Activated CD8-positive, alpha-beta memory T cell treated with anti-CD3 and anti-CD28 coated beads, Interleukin-2, amount 50 U/mL, for 1 hour (primary cell): Measurements from ENCODE around the gene PDGFA.

ENCODE experiments used
- DNase-seq: peaks from one replicate; pipeline ENCODE4 v3.0.0-alpha.2; 2020; ENCODE audit errors: extremely low read depth

PDGFA gene

DNA sequence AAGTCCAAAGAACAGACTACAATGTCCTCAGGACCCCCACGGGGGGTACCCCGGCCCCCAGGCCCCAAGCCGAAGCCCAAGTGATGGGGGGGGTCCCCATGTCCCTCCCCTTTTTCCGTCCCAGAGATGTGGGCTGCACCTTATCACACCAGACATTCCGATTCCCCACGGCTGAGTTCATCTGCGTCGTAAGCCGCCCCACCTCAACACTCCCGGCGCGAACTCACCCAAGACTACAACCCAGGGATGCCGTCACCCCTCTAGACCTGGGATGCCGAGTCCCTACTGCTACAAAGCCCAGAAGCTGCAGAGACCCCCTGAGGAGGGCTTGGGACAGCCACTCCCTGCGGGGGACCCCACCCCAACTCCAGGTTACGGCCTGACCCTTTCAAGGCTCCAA, 14.5 kb downstream of the PDGFA start:
- DNase-seq, result no peak

DNA sequence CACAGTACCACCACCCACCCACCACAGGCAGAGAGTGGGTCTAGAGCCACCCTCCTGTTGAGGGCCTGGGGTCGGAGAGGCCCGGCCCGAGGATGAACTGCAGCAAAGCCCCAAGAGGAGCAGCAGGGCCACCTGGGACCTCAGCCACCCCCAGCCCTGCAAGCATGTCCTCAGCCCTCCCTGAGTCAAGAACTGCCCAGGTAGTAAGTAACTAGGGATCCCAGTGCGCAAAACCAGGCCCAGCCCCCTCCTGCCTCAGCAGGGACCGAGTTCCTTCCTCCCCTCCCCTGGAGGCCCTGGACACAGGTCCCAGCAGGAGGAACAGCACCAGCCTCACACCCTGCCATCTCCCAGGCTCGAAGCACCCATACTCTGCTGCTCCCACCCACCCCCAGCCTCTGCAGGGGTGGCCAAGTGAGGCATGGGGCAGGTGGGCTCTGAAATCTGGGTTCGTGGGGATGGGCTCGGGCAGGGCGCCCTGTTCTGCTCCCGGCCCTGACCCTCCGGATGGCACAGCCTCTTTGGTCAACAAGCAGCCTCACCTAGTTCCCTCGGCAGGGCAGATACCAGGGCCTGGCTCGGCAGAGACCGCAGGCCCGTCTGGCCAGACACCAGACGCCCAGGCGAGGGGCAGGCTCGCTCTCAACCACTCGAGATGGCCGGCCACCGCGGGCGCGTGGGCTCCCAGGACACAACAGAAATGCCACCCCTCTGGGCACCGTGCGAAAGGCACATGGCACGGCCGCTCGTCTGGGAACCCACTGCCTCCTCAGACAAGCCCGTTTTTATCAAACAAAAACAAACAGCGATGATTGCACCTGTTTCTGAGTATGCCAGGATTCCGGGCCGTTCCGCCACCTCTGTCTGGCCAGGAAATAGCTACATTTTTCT, 15.2 kb downstream of the PDGFA start:
- no peak for DNase-seq

DNA sequence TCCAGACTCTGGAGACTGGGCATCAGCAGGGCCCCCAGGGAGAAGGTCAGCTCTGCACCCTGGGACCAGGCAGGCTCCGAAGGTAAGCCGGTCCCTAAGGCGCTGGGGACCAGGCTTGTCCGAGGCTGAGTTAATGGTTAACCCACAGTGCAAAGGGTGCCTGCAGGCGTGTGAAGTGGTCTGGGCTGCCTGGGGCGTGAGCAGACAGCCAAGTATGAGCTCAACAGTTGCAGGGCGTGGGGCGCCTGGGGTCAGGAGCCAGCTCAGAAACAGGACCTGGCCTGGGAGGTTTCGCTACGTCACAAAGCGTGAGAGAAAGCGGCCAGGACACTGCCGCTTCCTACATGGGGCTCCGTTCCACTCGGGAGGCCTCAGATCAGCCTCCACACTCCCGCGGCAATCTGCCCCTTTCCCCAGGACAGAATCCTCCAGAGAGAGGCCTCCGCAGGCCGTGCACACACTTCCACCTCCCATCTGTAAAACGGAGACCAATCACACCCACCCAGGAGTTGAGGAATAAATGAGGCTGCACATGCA, 16.0 kb downstream of the PDGFA start:
- no peak for DNase-seq

DNA sequence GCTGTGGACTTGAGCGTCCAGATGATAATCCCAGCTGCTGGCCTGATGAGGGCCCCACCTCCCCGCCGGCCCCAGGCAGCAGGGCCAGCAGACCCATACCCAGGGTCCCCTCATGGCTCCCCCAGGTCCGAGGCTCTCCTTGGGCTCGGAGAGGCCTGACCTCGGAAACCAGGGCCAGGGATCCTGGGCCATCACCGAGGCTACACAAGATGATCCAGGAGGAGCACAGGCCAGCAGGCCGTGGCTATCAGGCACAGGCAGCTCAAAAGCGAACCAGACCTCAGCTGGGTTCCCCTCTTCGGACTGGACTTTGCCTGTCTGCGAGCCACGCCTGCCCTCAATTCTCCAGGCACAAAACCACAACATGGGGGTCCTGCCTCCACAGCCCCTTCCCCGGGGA, 17.4 kb downstream of the PDGFA start:
- no peak for DNase-seq

DNA sequence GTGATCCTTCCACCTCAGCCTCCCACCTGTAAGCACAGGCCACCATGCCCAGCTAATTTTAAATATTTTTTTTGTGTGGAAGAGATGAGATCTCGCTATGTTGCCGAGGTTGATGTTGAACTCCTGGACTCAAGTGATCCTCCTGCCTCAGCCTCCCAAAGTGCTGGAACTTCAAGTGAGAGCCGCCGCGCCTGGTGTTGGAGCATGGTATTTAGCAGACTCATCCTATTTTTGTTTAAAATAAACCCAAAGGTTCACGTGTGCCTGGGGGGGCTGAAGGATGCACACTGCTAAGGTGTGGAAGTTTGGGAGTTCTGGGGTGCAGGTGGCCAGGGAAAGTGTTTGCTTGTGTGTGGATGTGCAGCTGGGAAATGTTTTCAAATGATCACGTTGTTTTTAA, 18.1 kb downstream of the PDGFA start:
- no peak for DNase-seq

DNA sequence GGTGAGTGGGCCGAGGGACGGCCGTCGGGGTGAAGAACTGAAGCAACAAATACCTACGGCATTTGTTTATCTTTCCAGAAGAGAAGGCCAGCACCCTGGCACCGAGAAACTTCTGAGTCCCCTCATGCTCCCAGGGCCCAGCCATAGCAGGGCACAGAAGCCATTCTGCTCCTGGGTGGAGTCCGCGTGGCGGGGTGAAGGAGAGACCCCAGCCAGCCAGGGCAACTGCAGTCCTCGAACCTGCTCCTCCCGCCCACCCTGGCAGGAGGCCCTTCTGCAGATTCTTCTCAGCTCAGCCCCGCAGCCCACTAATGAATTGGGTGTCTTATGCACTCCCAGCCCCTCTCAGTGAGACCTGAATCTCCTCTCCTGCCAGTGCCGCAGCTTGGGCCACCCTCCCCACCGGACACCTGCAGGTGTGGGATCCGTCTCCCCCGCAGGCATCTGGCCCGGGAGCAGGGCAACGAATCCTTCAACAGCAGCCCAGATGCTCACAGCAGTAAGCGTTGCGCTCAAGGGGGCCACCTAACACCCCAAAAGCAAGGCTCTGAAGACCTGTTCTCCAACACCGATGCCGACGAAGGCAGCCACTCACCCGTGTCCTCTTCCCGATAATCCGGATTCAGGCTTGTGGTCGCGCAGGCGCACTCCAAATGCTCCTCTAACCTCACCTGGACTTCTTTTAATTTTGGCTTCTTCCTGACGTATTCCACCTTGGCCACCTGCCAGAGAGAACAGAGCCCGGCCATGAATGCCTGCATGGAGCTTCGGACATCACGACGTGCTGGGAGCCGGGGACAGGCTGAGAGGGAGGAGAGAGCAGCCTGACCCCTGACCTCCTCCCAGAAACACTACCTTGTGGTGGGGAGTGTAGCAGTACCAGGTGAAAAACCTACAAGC, 18.9 kb downstream of the PDGFA start:
- DNase-seq, result no peak

DNA sequence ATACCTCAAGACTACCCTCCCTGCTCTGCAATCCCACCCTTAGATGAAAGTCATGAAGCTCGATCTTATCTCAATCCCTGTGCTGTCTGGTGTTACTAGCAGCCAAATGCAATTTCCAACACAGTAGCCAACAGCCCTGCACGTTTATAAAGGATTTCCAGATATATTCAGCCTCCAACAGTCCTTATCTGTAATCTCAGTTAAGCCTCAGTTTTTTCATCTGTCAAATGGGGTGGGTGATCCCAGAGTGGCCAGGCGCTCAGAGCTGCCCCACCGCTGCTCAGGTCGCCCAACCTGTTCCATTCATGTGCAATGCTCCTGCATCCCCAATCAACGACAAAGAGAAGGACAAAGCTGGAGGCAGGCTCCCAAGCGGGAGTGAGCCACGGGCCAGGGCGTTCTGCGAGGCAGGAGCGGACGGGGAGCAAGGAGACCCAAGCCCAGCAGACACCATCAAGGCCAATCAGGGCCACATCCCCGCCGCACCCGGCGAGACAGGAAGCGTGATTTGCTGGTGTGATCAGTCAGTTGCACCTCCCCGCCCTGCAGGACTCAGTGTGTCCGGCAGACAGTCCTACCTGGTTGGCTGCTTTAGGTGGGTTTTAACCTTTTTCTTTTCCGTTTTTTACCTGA, 19.7 kb downstream of the PDGFA start:
- no peak for DNase-seq

DNA sequence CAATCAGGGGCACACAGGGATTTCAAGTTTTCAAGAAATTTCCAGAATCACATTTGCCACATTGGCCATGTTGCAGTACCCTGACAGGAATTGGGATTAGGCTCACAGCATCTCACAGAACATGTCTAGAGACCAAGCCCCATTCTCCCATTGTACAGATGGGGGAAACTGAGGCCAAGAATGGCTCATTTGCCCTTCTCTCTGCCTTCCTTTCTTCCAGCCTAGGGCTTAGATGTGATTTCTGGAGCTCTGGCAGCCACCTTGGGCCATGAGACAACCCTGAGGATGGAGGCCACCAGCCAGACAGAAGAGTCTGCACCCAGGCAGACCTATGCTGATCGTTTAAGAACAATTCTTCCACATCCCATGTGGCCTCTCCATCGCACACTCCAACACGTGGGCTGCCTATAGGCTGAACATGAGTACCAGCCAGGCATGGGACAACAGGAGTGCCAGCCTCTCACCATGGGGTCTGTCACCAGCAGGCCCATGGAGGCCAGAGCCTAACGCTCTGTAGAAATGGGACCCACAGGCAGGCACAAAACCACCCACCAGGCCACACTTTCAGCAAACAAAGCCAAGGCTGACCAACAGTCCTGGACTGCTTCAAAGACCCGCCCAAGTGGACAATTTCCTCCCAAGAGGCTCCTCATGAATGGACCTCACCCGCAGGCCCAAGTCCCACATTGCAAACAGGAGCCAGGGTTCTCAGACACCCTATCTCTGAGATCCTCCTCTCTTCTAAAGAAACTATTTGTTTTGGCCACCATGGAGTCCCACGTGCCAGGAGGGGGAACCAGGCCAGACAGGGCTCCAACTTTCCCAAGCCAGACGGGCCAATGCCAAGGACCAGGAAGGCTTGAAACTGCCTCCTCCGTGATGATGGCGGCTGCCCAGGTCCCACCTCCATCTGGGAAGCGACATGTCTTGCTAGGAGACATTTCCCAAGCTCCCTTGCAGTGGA, 20.7 kb downstream of the PDGFA start:
- no peak for DNase-seq

DNA sequence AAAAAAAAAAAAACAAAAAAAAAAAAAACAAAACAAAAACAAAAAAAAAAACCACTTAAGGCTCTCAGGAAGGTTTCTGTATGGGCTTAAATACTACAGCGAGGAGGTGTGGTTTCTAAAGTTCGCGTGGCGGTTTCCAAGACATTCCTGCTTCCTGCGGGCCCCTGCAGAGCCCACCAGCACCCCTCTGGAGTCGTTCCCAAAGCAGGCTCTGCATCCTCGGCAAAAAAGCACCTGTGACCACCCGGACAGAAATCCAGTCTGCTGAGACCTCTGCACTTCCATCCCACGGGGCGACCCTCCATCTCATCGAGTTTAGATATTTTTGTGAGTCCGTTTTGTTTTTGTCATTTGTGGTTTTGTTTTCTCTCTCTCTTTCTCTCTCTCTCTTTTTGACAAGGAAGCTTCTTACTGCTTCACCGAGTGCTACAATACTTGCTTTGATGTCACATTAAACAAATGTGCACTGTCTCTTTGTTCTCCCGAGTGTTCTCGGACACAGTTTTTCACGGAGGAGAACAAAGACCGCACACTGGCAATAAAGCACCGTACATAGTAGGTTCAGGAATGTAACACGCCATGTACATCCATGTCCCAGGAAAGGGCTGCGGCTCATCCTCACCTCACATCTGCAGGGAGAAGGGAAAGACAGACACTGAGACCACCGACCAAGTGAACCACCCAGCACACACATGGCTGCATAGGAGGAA, 21.5 kb downstream of the PDGFA start:
- no peak for DNase-seq

DNA sequence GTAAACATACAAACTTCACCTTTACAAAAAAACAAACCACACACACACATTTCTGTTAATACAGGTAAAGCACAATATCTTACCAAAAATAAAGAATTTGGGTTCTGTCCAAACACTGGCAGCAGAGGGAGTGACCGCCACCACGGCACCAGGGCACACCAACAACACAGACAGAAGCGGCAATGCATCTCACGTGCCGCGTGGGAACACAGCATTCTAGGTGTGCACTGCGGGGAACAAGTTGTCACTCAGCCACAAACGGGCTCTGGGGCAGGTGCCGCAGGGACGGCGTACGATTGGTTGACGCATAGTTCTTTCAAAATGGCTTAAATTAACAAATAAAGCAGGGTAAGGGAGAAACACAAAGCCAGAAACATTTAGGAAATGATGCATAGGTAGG, 22.3 kb downstream of the PDGFA start:
- no peak for DNase-seq

DNA sequence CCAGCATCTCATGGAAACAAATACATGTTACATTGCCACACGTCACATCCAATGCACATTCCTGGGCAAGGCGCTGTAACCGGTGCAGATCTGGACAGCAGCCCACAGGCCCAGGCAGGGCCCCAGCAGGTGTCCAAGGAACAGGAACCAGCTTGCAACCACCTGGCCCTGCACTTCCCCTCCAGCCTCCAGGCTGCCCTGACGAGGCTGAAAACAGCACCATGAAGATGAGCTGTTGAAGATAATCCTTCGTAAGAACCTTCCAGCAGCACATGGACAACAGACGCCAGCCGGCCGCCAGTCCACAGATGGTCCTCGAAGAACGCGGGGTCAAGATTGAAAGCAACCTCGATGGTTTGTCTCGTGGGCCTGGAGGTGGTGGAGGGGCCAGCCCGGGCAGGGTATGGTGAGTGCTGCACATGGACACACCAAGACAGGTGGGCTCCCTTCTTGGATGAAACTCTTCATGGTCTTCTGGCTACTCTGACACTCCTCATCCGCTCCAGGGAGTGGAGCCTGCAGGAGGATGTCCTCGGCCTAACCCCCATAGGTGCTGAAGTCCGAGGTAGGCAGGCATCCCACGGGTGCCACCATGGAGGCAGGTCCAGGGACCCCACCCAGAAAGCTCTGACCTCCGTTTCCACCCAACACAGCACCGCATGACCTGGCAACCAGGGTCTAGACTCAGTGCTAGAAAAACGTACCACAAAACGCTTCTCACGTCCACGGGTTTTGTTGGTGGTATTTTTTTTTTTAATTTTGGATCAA, 22.9 kb downstream of the PDGFA start:
- DNase-seq, result no peak

DNA sequence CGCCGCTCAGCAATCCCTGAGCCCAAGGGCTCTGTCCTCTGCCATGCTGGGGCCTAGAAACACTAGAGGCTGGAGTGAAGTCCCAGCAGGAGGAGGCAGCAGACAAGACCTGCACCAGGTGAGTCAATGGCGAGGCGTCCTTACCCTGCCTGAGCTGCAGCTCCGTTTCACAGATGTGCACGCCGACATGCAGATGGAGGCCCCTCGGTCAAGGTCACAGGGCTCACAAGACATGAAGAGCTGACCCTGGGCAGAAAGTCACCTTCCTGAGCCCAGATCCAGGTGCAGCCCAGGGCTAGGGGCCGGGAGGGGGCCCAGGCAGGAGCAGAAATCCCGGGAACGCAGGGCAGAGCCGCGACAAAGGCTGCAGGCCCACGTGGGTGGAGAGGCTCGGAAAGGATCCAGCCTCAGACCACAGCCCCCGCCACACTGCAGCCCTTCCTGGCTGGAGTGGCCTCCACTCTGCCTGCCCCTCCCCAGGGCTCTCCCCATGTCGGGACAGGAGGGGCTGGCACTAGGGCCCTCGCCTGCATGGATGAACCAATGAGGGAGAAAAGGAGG, 23.8 kb downstream of the PDGFA start:
- DNase-seq, result no peak

DNA sequence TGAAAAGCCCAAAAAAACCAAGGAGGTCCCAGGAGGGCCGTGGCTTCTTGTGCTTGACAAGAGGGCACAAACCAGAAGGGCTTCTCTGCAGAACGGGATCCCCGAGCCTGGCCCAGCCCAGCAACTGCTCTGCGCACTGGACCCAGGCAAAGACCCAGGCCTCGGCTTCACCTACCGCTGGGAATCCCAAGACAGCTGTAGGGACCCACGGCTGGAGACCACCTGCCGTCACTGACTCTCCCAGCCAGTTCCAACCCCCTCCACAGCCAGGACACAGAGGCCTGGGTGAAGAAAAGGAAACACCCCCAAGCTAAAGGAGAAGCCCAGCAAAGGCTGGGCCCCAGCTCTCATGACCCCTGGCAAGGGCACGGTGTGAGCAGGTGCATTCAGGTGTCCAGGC, 24.3 kb downstream of the PDGFA start:
- DNase-seq, result no peak

DNA sequence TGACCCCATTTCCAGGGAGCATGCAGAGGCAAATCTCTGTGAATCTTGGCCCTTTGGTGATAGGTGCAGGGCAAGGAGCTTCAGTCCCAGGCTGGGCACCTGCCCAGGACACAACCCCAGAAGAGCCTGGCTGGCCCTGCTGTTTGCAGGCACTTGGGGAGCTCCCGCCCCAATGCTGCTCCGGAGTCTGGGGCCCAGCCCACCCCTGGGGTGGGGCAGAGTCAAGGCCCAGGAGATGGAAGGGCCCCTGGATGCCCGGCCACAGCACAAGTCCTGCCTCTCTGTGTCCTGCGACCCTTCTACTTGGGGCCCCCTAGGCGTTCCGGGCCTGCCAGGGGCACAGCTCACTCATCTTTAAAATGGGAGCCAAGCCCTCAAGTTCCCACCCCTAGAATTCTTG, 24.7 kb downstream of the PDGFA start:
- DNase-seq, result no peak

DNA sequence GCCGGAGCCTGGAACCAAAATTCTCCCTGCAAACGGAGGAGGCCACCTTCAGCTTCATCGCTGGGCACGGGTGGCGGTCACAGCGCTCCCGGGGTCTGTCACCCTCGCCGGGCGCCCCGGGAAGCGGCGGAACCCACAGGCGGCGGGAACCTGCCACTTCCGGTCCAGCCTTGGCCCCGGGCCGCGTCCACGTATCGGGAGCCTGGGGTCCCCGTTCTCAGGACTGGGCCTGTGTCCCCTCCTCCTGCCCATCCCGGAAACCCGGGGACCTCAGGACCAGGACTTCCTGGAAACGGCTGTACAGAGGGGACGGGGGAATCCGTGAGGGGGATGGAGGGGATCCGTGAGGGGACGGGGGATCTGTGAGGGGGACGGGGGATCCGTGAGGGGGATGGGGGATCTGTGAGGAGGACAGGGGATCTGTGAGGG, 25.4 kb downstream of the PDGFA start:
- DNase-seq, result no peak

DNA sequence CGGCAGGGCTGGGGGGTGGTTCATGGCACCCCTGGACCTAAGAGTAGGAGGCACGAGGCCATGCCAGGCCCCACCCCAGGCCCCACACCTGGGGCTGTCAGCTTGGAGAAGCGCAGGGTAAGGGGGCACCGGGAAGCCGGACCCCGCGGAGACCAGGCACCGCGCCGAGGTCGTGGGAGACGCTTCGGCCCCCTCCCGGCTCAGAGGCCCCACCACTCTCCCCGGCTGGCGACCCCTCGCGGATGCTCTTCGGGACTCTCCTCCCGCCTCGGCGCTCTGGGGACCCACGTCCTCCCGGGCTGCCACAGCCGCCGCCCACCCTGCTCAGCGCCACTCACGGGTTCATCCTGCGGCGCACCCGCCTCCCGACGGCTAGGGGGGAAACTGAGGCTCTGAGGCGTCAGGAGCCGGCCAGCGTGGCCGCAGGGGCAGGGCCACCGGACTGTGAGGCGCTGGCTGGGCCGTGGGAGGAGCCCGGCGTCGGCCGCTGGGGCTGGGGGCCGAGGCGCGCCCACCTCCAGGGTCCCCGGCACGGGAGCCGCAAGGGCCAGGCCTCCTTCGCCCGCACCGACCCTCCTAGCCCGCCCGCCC, 25.9 kb downstream of the PDGFA start:
- DNase-seq, result no peak

DNA sequence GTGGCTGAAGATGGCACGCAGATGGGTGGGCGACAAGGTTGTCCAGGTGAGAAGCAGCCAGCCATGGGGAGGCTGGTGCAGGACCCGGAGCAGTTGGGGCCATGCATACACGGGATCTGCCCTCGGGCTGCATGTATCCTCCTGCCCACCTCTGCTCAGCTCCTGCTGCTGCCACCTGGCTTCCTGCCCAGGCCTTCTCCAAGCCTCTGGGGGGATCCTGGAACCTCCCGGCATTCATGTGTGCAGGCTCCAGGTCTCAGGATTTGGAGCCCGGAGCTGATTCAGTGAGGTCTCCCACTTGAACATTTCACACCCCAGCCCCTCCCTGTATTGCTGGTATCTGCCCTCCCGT, 27.0 kb downstream of the PDGFA start:
- no peak for DNase-seq

DNA sequence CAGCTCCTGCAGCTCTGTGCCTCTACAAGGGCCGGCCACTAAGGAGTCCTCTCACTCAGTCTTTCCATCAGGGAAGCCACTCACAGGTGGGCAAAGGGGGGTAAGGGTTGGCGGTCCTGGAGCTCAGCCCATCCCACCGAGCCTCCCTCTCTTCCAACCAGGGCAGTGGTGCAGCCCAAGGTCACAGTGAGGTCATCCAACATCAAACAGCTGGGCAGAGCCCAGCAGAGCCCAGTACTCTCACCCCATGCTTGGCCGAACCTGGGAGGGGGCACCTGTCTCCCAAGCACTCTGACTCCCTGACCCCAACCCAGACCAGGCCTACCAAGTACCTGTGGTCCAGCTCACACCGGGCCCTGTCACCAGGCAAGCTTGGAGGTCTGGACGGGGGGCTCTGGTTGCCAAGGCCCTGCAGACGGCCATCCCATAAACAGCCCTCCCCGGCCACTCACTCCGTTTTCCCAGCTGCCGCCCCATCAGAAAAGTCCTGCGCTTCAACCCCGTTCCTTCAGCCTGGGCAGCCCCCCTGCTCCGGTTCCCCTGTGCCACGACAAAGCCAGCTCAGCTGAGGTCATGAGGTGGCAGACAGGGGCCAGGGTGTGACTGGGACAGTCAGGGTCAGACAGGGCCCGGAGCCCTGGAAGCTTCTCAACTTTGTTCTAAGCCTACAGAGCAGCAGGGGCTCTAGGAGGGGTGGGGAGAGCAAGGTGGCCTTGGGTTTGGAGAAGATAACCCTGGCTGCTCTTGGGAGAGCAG, 27.5 kb downstream of the PDGFA start:
- no peak for DNase-seq
